Activated CD8-positive, alpha-beta memory T cell treated with anti-CD3 and anti-CD28 coated beads, Interleukin-2, amount 50 U/mL, for 4 hours (primary cell): ENCODE results near the gene INVS.
"Not testable (repeated sequence)": the region's sequence is repeated elsewhere in the genome, so short reads cannot be mapped to it uniquely, and the experiment has no call there.

Source experiments
- DNase-seq: peaks from one replicate; pipeline ENCODE4 v3.0.0-alpha.2; 2020

Gene INVS

GRCh38 chr9:100098887-100099721 lies at the start of gene INVS, which contains the start of gene ERP44:
Gene INVS, plus strand, starts transcription at chr9:100099243. Its CDS starts 5,279 bp downstream, at chr9:100104522.
Gene ERP44, minus strand, starts transcription at chr9:100099000. Its CDS starts 160 bp downstream, at chr9:100098840.
- DNase-seq, result peak; percentile 95

- no peak for DNase-seq
Observed at GRCh38 chr9:100049551-100049950, 49.5 kb upstream of the INVS start.

- DNase-seq, result no peak
Observed at GRCh38 chr9:100052375-100052774, 46.7 kb upstream of the INVS start.

- no peak for DNase-seq
Observed at GRCh38 chr9:100056561-100056960, 42.5 kb upstream of the INVS start.

GRCh38 chr9:100057624-100058023 lies 41.4 kb upstream of the INVS start:
- no peak for DNase-seq

GRCh38 chr9:100058699-100059579 lies 40.1 kb upstream of the INVS start:
- no peak for DNase-seq

GRCh38 chr9:100062683-100063082 lies 36.4 kb upstream of the INVS start:
- not testable (repeated sequence) for DNase-seq

GRCh38 chr9:100063185-100063584 lies 35.9 kb upstream of the INVS start:
- DNase-seq, result no peak

GRCh38 chr9:100064872-100065581 lies 34.0 kb upstream of the INVS start:
- DNase-seq, result no peak

GRCh38 chr9:100066539-100066938 lies 32.5 kb upstream of the INVS start:
- no peak for DNase-seq

- DNase-seq, result not testable (repeated sequence)
Observed at GRCh38 chr9:100067990-100068389, 31.1 kb upstream of the INVS start.

GRCh38 chr9:100069068-100069467 lies 30.0 kb upstream of the INVS start:
- not testable (repeated sequence) for DNase-seq

- no peak for DNase-seq
Observed at GRCh38 chr9:100070104-100071041, 28.7 kb upstream of the INVS start.

GRCh38 chr9:100071271-100071670 lies 27.8 kb upstream of the INVS start:
- no peak for DNase-seq

GRCh38 chr9:100072805-100073204 lies 26.2 kb upstream of the INVS start:
- DNase-seq, result no peak

GRCh38 chr9:100074093-100074492 lies 24.9 kb upstream of the INVS start:
- DNase-seq, result no peak

- no peak for DNase-seq
Observed at GRCh38 chr9:100074989-100075388, 24.1 kb upstream of the INVS start.

GRCh38 chr9:100076256-100076655 lies 22.8 kb upstream of the INVS start:
- DNase-seq, result not testable (repeated sequence)

- no peak for DNase-seq
Observed at GRCh38 chr9:100082782-100083181, 16.3 kb upstream of the INVS start.

- DNase-seq, result no peak
Observed at GRCh38 chr9:100083448-100084127, 15.5 kb upstream of the INVS start.

GRCh38 chr9:100084128-100084453 lies 15.0 kb upstream of the INVS start:
- DNase-seq, result no peak
